ENCODE measurements around the gene TFEB.

Gene TFEB

GRCh38 chr6:41748102-41748477, 12.7 kb upstream of the TFEB start:
- CTCF ChIA-PET, result interaction anchor here (0.7 to 2.8 kb wide), 2 partner anchors 13 to 291 kb away, joined by 3 to 18 read pairs; partner anchors contain the start of gene TFEB
- H3K36me3 ChIP-seq (ENCODE audit: control insufficient read depth in 2 of 2, insufficient read depth in 1 of 2, low read length in 2 of 2), result no peaks in the 10 kb centered on the region

GRCh38 chr6:41747256-41748101, 12.1 kb upstream of the TFEB start, which contains the start of gene PGC:
Gene PGC, minus strand, starts transcription at chr6:41747397. Its CDS starts 63 bp downstream, at chr6:41747334.
- Histone ChIP-seq H3K9me3 (ENCODE audit: control insufficient read depth, insufficient read depth, low read depth, low read length) (no peaks in the 10 kb centered on the region), H3K4me3 (ENCODE audit: low read depth, low read length) (no peak within 1 kb of the TSS), H3K4me1 (ENCODE audit: control insufficient read depth, insufficient read depth, low read length) (no peaks in the 10 kb centered on the region), H3K27ac (ENCODE audit: extremely low read depth, low read depth, low read length) (no peak within 1 kb of the TSS), H3K36me3 (ENCODE audit: control insufficient read depth in 2 of 2, insufficient read depth in 1 of 2, low read length in 2 of 2) (no peaks in the 10 kb centered on the region)
- TF ChIP-seq ZNF362 (tag by site-specific recombination; IDR thresholded peaks at IDR 0.05) (no peak), ZNF654 (tag by site-specific recombination; IDR thresholded peaks at IDR 0.05; ENCODE audit: low read depth) (no peak), GFI1B (tag by site-specific recombination; IDR thresholded peaks at IDR 0.05) (no peak), INSM2 (tag by site-specific recombination; IDR thresholded peaks at IDR 0.05) (no peak), ZBTB48 (tag by site-specific recombination; IDR thresholded peaks at IDR 0.05) (no peak), ZNF426 (tag by site-specific recombination; IDR thresholded peaks at IDR 0.05) (no peak), EGR2 (tag by site-specific recombination; IDR thresholded peaks at IDR 0.05; ENCODE audit: low read depth) (no peak), OVOL3 (tag by site-specific recombination; IDR thresholded peaks at IDR 0.05) (no peak), SALL2 (tag by site-specific recombination; IDR thresholded peaks at IDR 0.05; ENCODE audit: borderline replicate concordance) (no peak), MZF1 (tag by site-specific recombination; IDR thresholded peaks at IDR 0.05; ENCODE audit: borderline replicate concordance) (no peak)
- ChIA-PET CTCF (interaction anchor here (2.8 kb wide), 1 partner anchor 13 kb away, joined by 18 read pairs; the partner anchor contains the start of gene TFEB), POLR2A (no interaction called here)

More at GRCh38 chr6:41748102-41748477, 12.7 kb upstream of the TFEB start:
- Histone ChIP-seq H3K4me1 (ENCODE audit: control insufficient read depth, insufficient read depth, low read length) (no peaks in the 10 kb centered on the region), H3K27ac (ENCODE audit: extremely low read depth, low read depth, low read length) (no peak overlapping the region), H3K4me3 (ENCODE audit: low read depth, low read length) (no peak overlapping the region), H3K9me3 (ENCODE audit: control insufficient read depth, insufficient read depth, low read depth, low read length) (no peaks in the 10 kb centered on the region)
- no peak for TF ChIP-seq ZNF623 (tag by site-specific recombination; IDR thresholded peaks at IDR 0.05)
- TF ChIP-seq GLI4 (tag by site-specific recombination; IDR thresholded peaks at IDR 0.05), result no peak
- no peak for TF ChIP-seq ZNF175 (tag by site-specific recombination; IDR thresholded peaks at IDR 0.05)
- no peak for TF ChIP-seq ZSCAN5A (tag by site-specific recombination; IDR thresholded peaks at IDR 0.05)
- TF ChIP-seq ZNF24 (tag by site-specific recombination; IDR thresholded peaks at IDR 0.05), result no peak
- no peak for TF ChIP-seq KLF1 (tag by site-specific recombination; IDR thresholded peaks at IDR 0.05)
- TF ChIP-seq ZNF16 (tag by site-specific recombination; IDR thresholded peaks at IDR 0.05; ENCODE audit: low read depth), result no peak
- TF ChIP-seq ZSCAN30 (tag by site-specific recombination; IDR thresholded peaks at IDR 0.05), result no peak
- TF ChIP-seq ZNF777 (tag by site-specific recombination; IDR thresholded peaks at IDR 0.05; ENCODE audit: borderline replicate concordance), result no peak
- TF ChIP-seq ZNF292 (tag by site-specific recombination; IDR thresholded peaks at IDR 0.05; ENCODE audit: borderline replicate concordance, low read depth), result no peak
- TF ChIP-seq ZNF626 (tag by site-specific recombination; IDR thresholded peaks at IDR 0.05), result no peak
- no peak for TF ChIP-seq ZNF449 (tag by site-specific recombination; IDR thresholded peaks at IDR 0.05)
- no peak for TF ChIP-seq ZNF843 (tag by site-specific recombination; IDR thresholded peaks at IDR 0.05)
- TF ChIP-seq ZNF701 (tag by site-specific recombination; IDR thresholded peaks at IDR 0.05), result no peak
- no peak for TF ChIP-seq PRDM1 (tag by site-specific recombination; IDR thresholded peaks at IDR 0.05)
- no peak for TF ChIP-seq WT1 (tag by site-specific recombination; IDR thresholded peaks at IDR 0.05)
- no peak for TF ChIP-seq ZNF2 (tag by site-specific recombination; IDR thresholded peaks at IDR 0.05)
- TF ChIP-seq ZBTB21 (tag by site-specific recombination; IDR thresholded peaks at IDR 0.05), result no peak
- TF ChIP-seq ZNF585B (tag by site-specific recombination; IDR thresholded peaks at IDR 0.05), result no peak
- POLR2A ChIA-PET, result interaction anchor here (0.7 kb wide), 1 partner anchor 297 kb away, joined by 4 read pairs; no protein-coding TSS in a partner anchor
